HUES64 (cell line): ENCODE data around the gene LIMS1.
A peak's percentile ranks its signal among the peaks of the same experiment; 100 is the strongest.
"Not testable (repeated sequence)": the region's sequence is repeated elsewhere in the genome, so short reads cannot be mapped to it uniquely, and the experiment has no call there.

Source experiments
- H3K27ac ChIP-seq: 2 replicates; pipeline ENCODE4 v1.7.0; 2013; ENCODE audit warnings: low read depth, low read length, inconsistent platforms
- H3K27me3 ChIP-seq: 2 replicates; pipeline ENCODE4 v1.6.1; 2013; ENCODE audit warnings: mild to moderate bottlenecking, low read length; ENCODE audit not compliant: insufficient read depth
- H3K36me3 ChIP-seq: 2 replicates; pipeline ENCODE4 v1.6.1; 2013; ENCODE audit warnings: mild to moderate bottlenecking, low read length; ENCODE audit not compliant: insufficient read depth
- H3K4me1 ChIP-seq: 2 replicates; pipeline ENCODE4 v1.6.1; 2013; ENCODE audit warnings: mild to moderate bottlenecking, low read length, moderate library complexity; ENCODE audit not compliant: insufficient read depth
- H3K4me3 ChIP-seq: 2 replicates; pipeline ENCODE4 v1.5.1; 2013; ENCODE audit warnings: mild to moderate bottlenecking, low read length, moderate library complexity
- H3K9ac ChIP-seq: 2 replicates; pipeline ENCODE4 v1.6.1; 2013; ENCODE audit warnings: mild to moderate bottlenecking, low read depth, low read length
- H3K9me3 ChIP-seq: 2 replicates; pipeline ENCODE4 v1.6.1; 2013; ENCODE audit warnings: low read depth, low read length; ENCODE audit not compliant: insufficient read depth
- WGBS: fragments of 150-250, 120-280 bp; methylation state at CpG from one replicate; pipeline ENCODE4 v1.1.7; 2013; ENCODE audit warnings: missing lambda C conversion rate; 5-methylcytosine and 5-hydroxymethylcytosine counted together

Gene LIMS1

DNA sequence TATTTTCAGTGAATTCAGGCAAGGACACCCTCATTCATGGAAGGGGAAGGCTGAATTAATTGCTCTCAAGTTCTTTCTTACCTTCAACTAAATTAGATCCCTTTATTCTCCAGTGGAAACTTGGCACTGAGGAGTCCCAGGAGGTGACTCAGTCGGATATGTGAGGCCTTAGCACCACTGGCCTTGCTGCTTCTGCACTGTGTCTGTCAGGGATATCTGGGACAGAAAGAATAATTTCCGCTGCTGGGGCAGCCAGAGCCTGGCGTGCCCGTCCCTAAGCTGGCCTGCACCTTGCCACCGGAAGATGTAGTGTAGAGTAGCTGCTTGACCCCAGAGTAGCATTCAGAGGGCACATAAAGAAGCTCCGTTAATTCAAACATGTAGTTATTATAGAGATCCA, 53.4 kb downstream of the LIMS1 start:
- H3K9ac ChIP-seq = 0 out of 2 replicates have a peak overlapping the region, but pooled peaks have one; percentile 5
- no peaks in the 10 kb centered on the region for H3K9me3 ChIP-seq
- WGBS = 96% methylated on average over 6 of the region's 6 CpGs
- H3K36me3 ChIP-seq = no peaks in the 10 kb centered on the region
- no peak overlapping the region for H3K4me3 ChIP-seq
- H3K27ac ChIP-seq = no peak overlapping the region
- no peaks in the 10 kb centered on the region for H3K27me3 ChIP-seq
- peaks cover 22% of the 10 kb centered on the region; the same call in 1 of the 2 replicates for H3K4me1 ChIP-seq

DNA sequence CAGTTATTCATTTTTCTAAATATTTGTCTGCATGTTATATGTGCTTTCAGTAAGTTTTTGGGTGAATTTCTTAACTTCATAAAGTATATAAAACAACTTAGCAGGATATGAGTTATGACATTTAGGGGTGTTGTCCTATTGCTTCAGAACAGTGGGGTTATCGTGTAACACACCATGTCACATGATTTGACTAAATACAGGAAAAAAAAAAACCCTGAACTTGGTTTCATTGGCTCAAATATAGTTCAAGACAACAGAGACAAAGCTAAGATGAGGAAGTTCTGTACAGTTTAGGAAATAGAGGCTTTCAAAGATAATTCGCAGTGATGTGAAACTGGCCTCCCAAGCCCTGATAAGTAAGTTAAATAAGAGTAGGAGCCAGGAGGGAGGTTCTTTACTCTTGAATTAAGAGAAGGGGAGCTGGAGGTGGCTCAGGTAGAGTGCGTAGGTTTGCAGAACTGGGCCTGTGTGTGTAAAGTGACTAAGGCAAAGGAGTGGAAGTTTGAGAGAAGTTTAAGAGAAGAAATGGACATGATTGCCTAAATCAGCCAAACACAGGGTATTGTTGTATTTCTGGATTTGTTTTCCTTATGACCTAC, 53.9 kb downstream of the LIMS1 start:
- 84% methylated on average over 3 of the region's 3 CpGs for WGBS
- Histone ChIP-seq H3K36me3 (no peaks in the 10 kb centered on the region), H3K9me3 (no peaks in the 10 kb centered on the region), H3K4me1 (peaks cover 28% of the 10 kb centered on the region), H3K9ac (no peak overlapping the region), H3K27ac (no peak overlapping the region), H3K27me3 (no peaks in the 10 kb centered on the region), H3K4me3 (no peak overlapping the region)

DNA sequence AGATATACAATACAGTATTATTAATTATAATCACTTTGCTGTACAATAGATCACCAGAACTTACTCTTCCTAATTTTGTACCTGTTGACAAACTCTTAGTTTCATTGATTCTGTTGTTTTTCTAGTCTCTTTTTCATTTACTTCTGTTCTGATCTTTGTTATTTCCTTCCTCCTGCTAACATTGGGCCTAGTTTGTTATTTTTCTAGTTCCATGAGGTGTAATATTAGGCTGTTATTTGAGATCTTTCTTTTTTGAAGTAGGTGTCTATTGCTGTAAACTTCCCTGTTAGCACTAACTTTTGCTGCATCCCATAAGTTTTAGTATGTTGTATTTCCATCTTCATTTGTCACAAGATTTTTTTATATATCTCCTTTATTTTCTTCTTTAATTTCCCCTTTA, 55.1 kb downstream of the LIMS1 start:
- Histone ChIP-seq H3K27ac (no peak overlapping the region), H3K9me3 (no peaks in the 10 kb centered on the region), H3K36me3 (no peaks in the 10 kb centered on the region), H3K4me1 (peaks cover 40% of the 10 kb centered on the region), H3K4me3 (no peak overlapping the region), H3K27me3 (no peaks in the 10 kb centered on the region), H3K9ac (no peak overlapping the region)

- H3K4me1 ChIP-seq = peaks cover 44% of the 10 kb centered on the region
- WGBS = 100% methylated on average over 1 of the region's 2 CpGs
These were observed 55.5 kb downstream of the LIMS1 start for GRCh38 chr2:108589781-108590180.

GRCh38 chr2:108591163-108591562, 56.9 kb downstream of the LIMS1 start:
- 98% methylated on average over 6 of the region's 6 CpGs for WGBS
- no peaks in the 10 kb centered on the region for H3K27me3 ChIP-seq
- H3K36me3 ChIP-seq = no peaks in the 10 kb centered on the region
- no peak overlapping the region for H3K27ac ChIP-seq
- H3K4me3 ChIP-seq = no peak overlapping the region
- peaks cover 54% of the 10 kb centered on the region for H3K4me1 ChIP-seq
- no peak overlapping the region for H3K9ac ChIP-seq
- H3K9me3 ChIP-seq = no peaks in the 10 kb centered on the region

More at GRCh38 chr2:108589781-108590180, 55.5 kb downstream of the LIMS1 start:
- no peak overlapping the region for H3K9ac ChIP-seq
- no peaks in the 10 kb centered on the region for H3K27me3 ChIP-seq
- H3K27ac ChIP-seq = no peak overlapping the region
- no peaks in the 10 kb centered on the region for H3K9me3 ChIP-seq
- no peaks in the 10 kb centered on the region for H3K36me3 ChIP-seq
- no peak overlapping the region for H3K4me3 ChIP-seq

- Histone ChIP-seq H3K4me1 (peaks cover 39% of the 10 kb centered on the region), H3K27me3 (no peaks in the 10 kb centered on the region), H3K27ac (peak overlapping the region; percentile 69), H3K9me3 (no peaks in the 10 kb centered on the region), H3K9ac (peak overlapping the region; percentile 51; the same call in 1 of the 2 replicates), H3K36me3 (no peaks in the 10 kb centered on the region), H3K4me3 (no peak overlapping the region; the same call in 1 of the 2 replicates)
These were observed 59.4 kb downstream of the LIMS1 start for GRCh38 chr2:108593547-108594098.

GRCh38 chr2:108594132-108594981, 60.1 kb downstream of the LIMS1 start:
- WGBS = 56% methylated on average over 7 of the region's 7 CpGs
- Histone ChIP-seq H3K9me3 (no peaks in the 10 kb centered on the region), H3K27ac (peak overlapping the region; percentile 69), H3K4me3 (no peak overlapping the region), H3K27me3 (no peaks in the 10 kb centered on the region), H3K36me3 (no peaks in the 10 kb centered on the region), H3K4me1 (peaks cover 39% of the 10 kb centered on the region), H3K9ac (peak overlapping the region; percentile 51; the same call in 1 of the 2 replicates)

DNA sequence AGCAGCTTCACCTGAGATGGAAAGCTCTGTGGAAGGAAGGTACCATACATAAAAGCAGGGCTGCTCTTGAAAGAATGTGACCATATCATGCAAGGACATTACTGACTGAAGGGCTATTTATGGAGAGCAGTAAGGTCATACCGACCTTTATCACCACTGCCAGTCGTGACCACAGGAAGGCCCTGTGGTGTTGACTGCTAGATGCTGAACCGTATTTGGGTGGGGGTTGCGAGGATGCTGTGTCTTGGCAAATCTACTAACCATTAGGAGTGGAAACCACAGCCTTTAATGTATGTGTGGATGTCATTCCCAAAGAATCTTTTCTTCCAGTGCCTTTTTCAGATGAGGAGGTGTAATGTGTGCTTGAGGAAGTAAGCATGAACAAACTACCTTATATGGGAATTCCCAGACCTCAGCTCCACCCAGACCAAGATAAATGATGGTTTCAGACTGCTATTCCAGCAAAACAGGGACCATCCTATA, 60.8 kb downstream of the LIMS1 start:
- WGBS = 71% methylated on average over 4 of the region's 4 CpGs
- Histone ChIP-seq H3K27ac (peak overlapping the region; percentile 69), H3K4me3 (no peak overlapping the region), H3K4me1 (peaks cover 39% of the 10 kb centered on the region), H3K36me3 (no peaks in the 10 kb centered on the region), H3K9ac (peak overlapping the region; percentile 51; the same call in 1 of the 2 replicates), H3K9me3 (no peaks in the 10 kb centered on the region), H3K27me3 (no peaks in the 10 kb centered on the region)

GRCh38 chr2:108595771-108596170, 61.5 kb downstream of the LIMS1 start:
- not testable (repeated sequence) for H3K36me3 ChIP-seq, H3K4me3 ChIP-seq, H3K9me3 ChIP-seq, H3K27me3 ChIP-seq
- 41% methylated on average over 2 of the region's 4 CpGs for WGBS
- Histone ChIP-seq H3K27ac (peak overlapping the region; percentile 69), H3K9ac (peak overlapping the region; percentile 50; the same call in 1 of the 2 replicates), H3K4me1 (peaks cover 39% of the 10 kb centered on the region)

DNA sequence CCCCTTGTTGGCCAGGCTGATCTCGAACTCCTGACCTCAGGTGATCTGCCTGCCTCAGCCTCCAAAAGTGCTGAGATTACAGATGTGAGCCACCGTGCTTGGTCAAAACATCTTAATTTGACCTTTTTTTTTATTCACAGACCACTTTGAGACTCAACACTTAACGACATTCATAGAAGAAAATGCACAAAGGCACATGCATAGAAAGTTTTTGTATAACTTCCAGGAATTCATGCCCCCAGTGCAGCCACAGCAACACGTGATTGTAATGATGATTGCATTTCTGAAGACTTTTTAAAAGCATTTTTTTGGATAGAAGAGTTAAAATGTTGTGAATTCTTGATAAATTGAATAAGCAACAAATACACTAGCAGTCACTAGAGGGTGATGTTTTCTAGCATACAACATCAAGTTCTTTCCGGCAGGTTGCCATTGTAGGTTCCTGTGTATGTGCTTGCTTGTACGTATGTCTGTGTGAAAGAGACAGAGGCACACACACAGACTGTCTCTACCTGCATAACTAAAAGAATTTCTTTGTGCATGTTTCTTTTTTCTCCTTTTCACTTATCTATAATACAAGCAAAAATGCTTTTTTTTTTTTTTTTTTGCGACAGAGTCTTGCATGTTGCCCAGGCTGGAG, 63.0 kb downstream of the LIMS1 start:
- H3K4me1 ChIP-seq = peaks cover 37% of the 10 kb centered on the region
- 84% methylated on average over 5 of the region's 7 CpGs for WGBS
- not testable (repeated sequence) for H3K9me3 ChIP-seq, H3K27ac ChIP-seq, H3K27me3 ChIP-seq, H3K9ac ChIP-seq, H3K4me3 ChIP-seq, H3K36me3 ChIP-seq

DNA sequence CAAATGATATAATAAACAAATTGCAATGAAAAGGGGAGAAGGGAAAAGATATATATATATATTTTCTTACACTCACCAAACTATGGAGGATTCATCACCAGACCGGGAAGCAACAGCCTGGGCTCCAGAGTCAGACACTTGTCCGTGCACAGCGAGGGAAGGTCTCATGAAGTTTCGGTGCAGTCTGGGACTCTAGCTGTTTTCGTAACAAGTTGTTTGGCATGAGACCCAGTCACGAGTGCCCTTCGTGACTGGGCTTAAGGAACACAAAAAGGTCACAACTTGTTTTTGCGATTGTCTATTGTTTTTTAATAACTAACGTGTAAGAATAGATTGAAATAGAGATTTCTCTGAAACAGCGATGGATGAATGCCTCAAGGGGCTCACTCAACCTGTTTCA, 66.9 kb downstream of the LIMS1 start:
- H3K9ac ChIP-seq, H3K9me3 ChIP-seq, H3K27me3 ChIP-seq, H3K4me3 ChIP-seq, H3K27ac ChIP-seq, H3K36me3 ChIP-seq, H3K4me1 ChIP-seq: not testable (repeated sequence)
- WGBS = 95% methylated on average over 10 of the region's 10 CpGs
